ENCODE measurements around the gene KPNB1. TPM values are rescaled to one million over a fixed set of nuclear protein-coding genes. Genes with fewer than 3 reads are reported as not detected.
"Not testable (repeated sequence)": the region's sequence is repeated elsewhere in the genome, so short reads cannot be mapped to it uniquely, and the experiment has no call there.

The KPNB1 gene
- total RNA-seq, 2 donors from 2014 or later, result 665 to 1,039 TPM

- Mint-ChIP-seq H3K4me3 (no peak overlapping the region), H3K36me3 (peaks cover 55% of the 10 kb centered on the region), H3K4me1 (ENCODE audit: low read depth in 2 of 2) (peaks cover 19 to 31% of the 10 kb centered on the region in 2 donors), H3K27ac (no peak overlapping the region), H3K27me3 (no peaks in the 10 kb centered on the region), H3K9me3 (no peaks in the 10 kb centered on the region)
- no peak for DNase-seq (ENCODE audit: low spot score)
- no peak for ATAC-seq
These were observed 26.4 kb downstream of the KPNB1 start for GRCh38 chr17:47676199-47676472.

GRCh38 chr17:47676510-47677165, 26.9 kb downstream of the KPNB1 start:
- Mint-ChIP-seq H3K9me3 (no peaks in the 10 kb centered on the region), H3K4me3 (no peak overlapping the region), H3K27ac (peak overlapping the region in 1 of 2 donors; percentile 84), H3K36me3 (peaks cover 53% of the 10 kb centered on the region), H3K4me1 (ENCODE audit: low read depth in 2 of 2) (peaks cover 19 to 31% of the 10 kb centered on the region in 2 donors), H3K27me3 (no peaks in the 10 kb centered on the region)
- ATAC-seq, result no peak
- DNase-seq (ENCODE audit: low spot score), result no peak

- no peak for DNase-seq (ENCODE audit: low spot score)
- Mint-ChIP-seq H3K27ac (peak overlapping the region in 1 of 2 donors; percentile 84), H3K36me3 (peaks cover 59% of the 10 kb centered on the region), H3K4me1 (ENCODE audit: low read depth in 2 of 2) (peaks cover 27 to 31% of the 10 kb centered on the region in 2 donors), H3K4me3 (no peak overlapping the region), H3K9me3 (no peaks in the 10 kb centered on the region), H3K27me3 (no peaks in the 10 kb centered on the region)
- ATAC-seq, result no peak
These were observed 28.5 kb downstream of the KPNB1 start for GRCh38 chr17:47678196-47678595.

- H3K27ac Mint-ChIP-seq, result peak overlapping the region; percentile 65 to 84
- H3K9me3 Mint-ChIP-seq, result no peaks in the 10 kb centered on the region
- H3K36me3 Mint-ChIP-seq, result peaks cover 66% of the 10 kb centered on the region
These were observed 32.4 kb downstream of the KPNB1 start for GRCh38 chr17:47682138-47682537.

GRCh38 chr17:47682727-47683126, 33.0 kb downstream of the KPNB1 start:
- not testable (repeated sequence) for DNase-seq (ENCODE audit: low spot score); H3K4me3 Mint-ChIP-seq; H3K27me3 Mint-ChIP-seq; H3K9me3 Mint-ChIP-seq
- peak overlapping the region; percentile 65 to 84 for H3K27ac Mint-ChIP-seq
- ATAC-seq, result peak; percentile 63 to 66
- H3K4me1 Mint-ChIP-seq (ENCODE audit: low read depth in 2 of 2), result peaks cover 29 to 30% of the 10 kb centered on the region in 2 donors
- peaks cover 61% of the 10 kb centered on the region for H3K36me3 Mint-ChIP-seq

More at GRCh38 chr17:47682138-47682537, 32.4 kb downstream of the KPNB1 start:
- ATAC-seq, result no peak
- Mint-ChIP-seq H3K4me3 (no peak overlapping the region), H3K4me1 (ENCODE audit: low read depth in 2 of 2) (peaks cover 29 to 30% of the 10 kb centered on the region in 2 donors), H3K27me3 (no peaks in the 10 kb centered on the region)
- DNase-seq (ENCODE audit: low spot score), result no peak

GRCh38 chr17:47684025-47684424, 34.3 kb downstream of the KPNB1 start:
- Mint-ChIP-seq H3K4me3 (no peak overlapping the region), H3K9me3 (no peaks in the 10 kb centered on the region), H3K27ac (peak overlapping the region; percentile 8 to 37), H3K4me1 (ENCODE audit: low read depth in 2 of 2) (peaks cover 25 to 27% of the 10 kb centered on the region in 2 donors), H3K36me3 (peaks cover 55% of the 10 kb centered on the region), H3K27me3 (no peaks in the 10 kb centered on the region)
- no peak for ATAC-seq
- DNase-seq (ENCODE audit: low spot score), result no peak

GRCh38 chr17:47684535-47685193, 34.9 kb downstream of the KPNB1 start:
- H3K4me3 Mint-ChIP-seq, result no peak overlapping the region
- H3K9me3 Mint-ChIP-seq, result no peaks in the 10 kb centered on the region
- H3K36me3 Mint-ChIP-seq, result peaks cover 55% of the 10 kb centered on the region
- DNase-seq (ENCODE audit: low spot score) (no peak), ATAC-seq (no peak)
- no peaks in the 10 kb centered on the region for H3K27me3 Mint-ChIP-seq
- peak overlapping the region; percentile 8 to 37 for H3K27ac Mint-ChIP-seq
- H3K4me1 Mint-ChIP-seq (ENCODE audit: low read depth in 2 of 2), result peaks cover 25 to 27% of the 10 kb centered on the region in 2 donors

- Mint-ChIP-seq H3K9me3 (no peaks in the 10 kb centered on the region), H3K27ac (peak overlapping the region; percentile 47 to 55), H3K4me1 (ENCODE audit: low read depth in 2 of 2) (peaks cover 15 to 29% of the 10 kb centered on the region in 2 donors), H3K4me3 (no peak overlapping the region), H3K27me3 (no peaks in the 10 kb centered on the region), H3K36me3 (peaks cover 44% of the 10 kb centered on the region)
- ATAC-seq, result no peak
- DNase-seq (ENCODE audit: low spot score), result no peak
These were observed 36.0 kb downstream of the KPNB1 start for GRCh38 chr17:47685556-47686275.

GRCh38 chr17:47686276-47686635, 36.5 kb downstream of the KPNB1 start:
- H3K36me3 Mint-ChIP-seq, result peaks cover 41% of the 10 kb centered on the region
- ATAC-seq, result no peak
- H3K27ac Mint-ChIP-seq, result peak overlapping the region; percentile 47 to 55
- H3K9me3 Mint-ChIP-seq, result no peaks in the 10 kb centered on the region
- no peak overlapping the region for H3K4me3 Mint-ChIP-seq
- H3K27me3 Mint-ChIP-seq, result no peaks in the 10 kb centered on the region
- H3K4me1 Mint-ChIP-seq (ENCODE audit: low read depth in 2 of 2), result peaks cover 14 to 27% of the 10 kb centered on the region in 2 donors
- DNase-seq (ENCODE audit: low spot score), result no peak

GRCh38 chr17:47686664-47687327, 37.1 kb downstream of the KPNB1 start:
- ATAC-seq (no peak), DNase-seq (ENCODE audit: low spot score) (no peak)
- Mint-ChIP-seq H3K4me1 (ENCODE audit: low read depth in 2 of 2) (peaks cover 19 to 30% of the 10 kb centered on the region in 2 donors), H3K27ac (peak overlapping the region; percentile 47 to 55), H3K4me3 (no peak overlapping the region), H3K9me3 (no peaks in the 10 kb centered on the region), H3K27me3 (no peaks in the 10 kb centered on the region), H3K36me3 (peaks cover 41% of the 10 kb centered on the region)

GRCh38 chr17:47687328-47687690, 37.6 kb downstream of the KPNB1 start:
- Mint-ChIP-seq H3K4me3 (no peak overlapping the region), H3K36me3 (peaks cover 36% of the 10 kb centered on the region), H3K27me3 (no peaks in the 10 kb centered on the region), H3K9me3 (no peaks in the 10 kb centered on the region), H3K27ac (no peak overlapping the region), H3K4me1 (ENCODE audit: low read depth in 2 of 2) (peaks cover 19 to 31% of the 10 kb centered on the region in 2 donors)
- ATAC-seq (no peak), DNase-seq (ENCODE audit: low spot score) (no peak)

- no peak overlapping the region for H3K4me3 Mint-ChIP-seq
- no peaks in the 10 kb centered on the region for H3K9me3 Mint-ChIP-seq
These were observed 38.0 kb downstream of the KPNB1 start for GRCh38 chr17:47687748-47688147.

GRCh38 chr17:47690121-47690520, 40.4 kb downstream of the KPNB1 start:
- peaks cover 34 to 40% of the 10 kb centered on the region in 2 donors for H3K4me1 Mint-ChIP-seq (ENCODE audit: low read depth in 2 of 2)
- no peaks in the 10 kb centered on the region for H3K9me3 Mint-ChIP-seq
- DNase-seq (ENCODE audit: low spot score), result no peak
- no peak for ATAC-seq
- no peak overlapping the region for H3K4me3 Mint-ChIP-seq
- peaks cover 14% of the 10 kb centered on the region for H3K36me3 Mint-ChIP-seq
- no peaks in the 10 kb centered on the region for H3K27me3 Mint-ChIP-seq
- H3K27ac Mint-ChIP-seq, result no peak overlapping the region

More at GRCh38 chr17:47687748-47688147, 38.0 kb downstream of the KPNB1 start:
- no peaks in the 10 kb centered on the region for H3K27me3 Mint-ChIP-seq
- no peak overlapping the region for H3K27ac Mint-ChIP-seq
- peaks cover 23 to 31% of the 10 kb centered on the region in 2 donors for H3K4me1 Mint-ChIP-seq (ENCODE audit: low read depth in 2 of 2)
- H3K36me3 Mint-ChIP-seq, result peaks cover 32% of the 10 kb centered on the region
- DNase-seq (ENCODE audit: low spot score) (no peak), ATAC-seq (no peak)
